Posterior cingulate gyrus (tissue), 11 donors: Measurements from ENCODE around the gene SARDH.
A peak's percentile ranks its signal among the peaks of the same experiment; 100 is the strongest.

Experiments
- DNase-seq, 10 donors: peaks; one replicate each; pipeline versions ENCODE4 v3.0.0 to v3.0.0-alpha.2; 2020 to 2021; ENCODE audit warnings: mixed read lengths in 3 of 10
- intact Hi-C: fragments of 100-400 bp; cut with DNase I; formaldehyde crosslinking; loops from one replicate; pipeline ENCODE4 v1.15.1; 2023

SARDH gene

DNA sequence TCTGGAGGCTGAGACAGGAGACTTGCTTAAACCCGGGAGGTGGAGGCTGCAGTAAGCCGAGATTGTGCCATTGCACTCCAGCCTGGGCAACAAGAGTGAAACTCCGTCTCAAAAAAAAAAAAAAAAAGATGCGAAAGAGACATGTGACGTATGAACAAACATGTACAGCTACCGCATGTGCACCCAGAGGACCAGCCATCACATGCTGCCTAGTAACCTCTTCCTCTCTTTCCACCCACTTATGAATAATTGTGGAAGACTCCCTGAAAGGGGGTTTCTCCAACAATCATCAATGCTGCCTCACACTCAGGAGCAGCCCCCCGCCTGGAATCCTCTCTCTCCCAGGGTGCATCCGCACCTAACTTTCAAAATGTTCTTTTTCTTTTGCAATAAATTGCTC is 2.2 kb downstream of the SARDH start:
- DNase-seq: peak in 2 of 10 donors; percentile 20 to 29
- intact Hi-C loops: no loop called here

DNA sequence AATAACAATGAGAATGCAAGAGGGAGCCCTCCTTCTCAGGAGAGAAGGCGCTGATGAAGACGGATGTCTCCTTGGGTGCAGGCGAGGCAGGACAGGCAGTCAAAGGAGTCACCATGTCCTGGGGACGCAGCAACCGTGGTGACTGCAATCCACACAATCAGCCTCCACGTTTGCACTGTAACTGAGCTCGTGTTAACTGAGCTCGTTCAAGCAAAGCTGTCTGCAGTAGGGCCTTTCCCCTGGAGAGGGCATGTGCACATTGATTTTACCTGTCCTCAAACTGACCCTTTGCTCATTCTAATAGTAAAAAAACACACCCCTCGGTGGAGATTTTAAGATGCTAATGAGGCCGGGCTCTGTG is 2.8 kb downstream of the SARDH start:
- peak in 2 of 10 donors; percentile 4 to 40 for DNase-seq

DNA sequence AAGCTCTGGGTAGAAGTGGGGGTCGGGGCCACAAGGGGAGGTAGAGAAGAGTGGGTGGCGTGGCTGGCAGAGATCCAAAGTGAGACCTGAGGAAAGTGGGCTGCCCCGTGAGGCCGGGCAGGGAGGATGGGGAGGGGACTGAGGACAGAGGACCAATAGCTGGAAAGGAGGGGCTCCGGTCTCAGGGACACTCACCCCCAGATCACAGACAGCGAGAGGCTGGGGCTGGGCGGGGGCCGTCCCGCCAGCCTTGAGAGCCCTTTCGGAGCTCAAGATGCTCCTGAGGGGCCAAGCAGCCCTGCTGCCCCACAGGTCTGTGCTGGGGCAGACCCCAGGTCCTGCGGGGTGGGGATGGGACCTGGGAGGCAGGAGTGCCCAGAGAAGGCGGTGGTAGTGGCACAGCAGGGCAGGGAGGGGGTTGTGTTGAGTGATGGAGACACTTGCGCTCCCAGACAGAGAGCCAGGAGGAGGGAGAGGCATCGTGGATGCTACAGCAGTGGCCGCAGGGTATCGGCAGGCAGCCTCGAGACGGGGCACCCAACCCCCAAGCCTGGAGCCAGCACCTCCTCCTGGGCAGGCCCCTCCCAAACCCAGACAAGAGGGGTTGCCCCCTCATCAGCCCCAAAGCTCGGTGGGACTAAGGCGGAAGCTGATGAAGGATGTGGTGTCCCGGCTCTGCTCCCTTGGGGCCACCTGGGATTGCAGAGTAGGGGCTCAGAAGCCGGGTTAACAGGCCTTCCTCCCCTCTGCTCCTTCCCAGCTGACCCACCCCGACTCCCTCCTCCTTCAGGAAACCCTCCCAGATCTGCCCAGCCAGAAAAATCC is 3.4 kb downstream of the SARDH start:
- intact Hi-C loops: no loop called here
- peak in 2 of 10 donors; percentile 24 to 65 for DNase-seq

More for the DNA sequence above, 2.8 kb downstream of the SARDH start:
- intact Hi-C loops: no loop called here

DNA sequence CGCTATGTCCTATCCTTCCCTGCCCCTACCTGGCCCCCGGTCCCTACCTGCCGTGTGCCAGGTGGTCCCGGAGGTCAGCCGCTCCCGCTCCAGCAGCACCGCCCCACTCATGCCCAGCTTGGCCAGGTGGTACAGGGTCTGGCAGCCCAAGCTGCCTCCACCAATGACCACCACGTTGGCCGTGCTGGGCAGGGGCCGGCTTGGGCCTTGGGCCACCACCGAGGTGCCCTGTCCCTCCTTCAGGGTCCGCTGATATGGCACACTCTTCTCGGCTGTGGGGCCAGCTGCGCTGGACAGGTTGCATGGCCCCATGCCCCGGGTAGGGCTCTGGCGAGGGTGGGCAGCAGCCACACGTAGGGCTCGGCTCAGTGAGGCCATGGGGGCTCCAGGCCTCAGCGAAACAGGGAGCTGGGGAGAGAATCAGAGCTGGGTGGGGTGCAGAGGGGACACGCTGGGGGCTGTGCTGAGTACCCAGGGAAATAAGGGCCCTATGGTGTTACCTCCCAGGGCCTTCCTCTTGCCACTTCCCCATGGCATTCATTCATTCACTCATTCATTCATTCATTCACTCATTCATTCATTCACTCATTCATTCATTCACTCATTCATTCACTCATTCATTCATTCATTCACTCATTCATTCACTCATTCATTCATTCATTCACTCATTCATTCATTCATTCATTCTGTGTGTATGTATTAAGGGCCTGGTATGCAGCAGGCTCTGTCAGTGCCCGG is 4.2 kb downstream of the SARDH start:
- DNase-seq: peak in 3 of 10 donors; percentile 63 to 77 (median 76)
- intact Hi-C loops: no loop called here

DNA sequence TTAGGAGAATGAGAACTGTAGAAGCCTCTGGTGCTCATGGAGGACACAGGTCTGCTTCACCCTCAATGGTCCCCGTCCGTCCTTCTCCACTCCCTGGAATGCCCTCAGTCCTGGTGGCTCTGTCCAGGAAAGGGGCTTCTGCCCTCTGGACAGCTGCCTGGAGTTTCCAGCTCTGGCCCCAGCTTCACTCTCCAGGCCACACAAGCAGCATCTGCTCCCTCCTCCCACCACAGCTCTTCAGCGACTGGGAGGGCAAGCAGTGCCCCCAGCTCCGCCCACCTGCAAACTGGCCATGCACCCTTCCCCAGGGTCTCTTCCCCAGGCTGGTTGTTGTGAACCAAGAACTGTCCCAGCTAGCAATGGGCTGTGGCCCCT is 4.7 kb downstream of the SARDH start:
- intact Hi-C loops: no loop called here
- peak in 1 of 10 donors; percentile 40 for DNase-seq

DNA sequence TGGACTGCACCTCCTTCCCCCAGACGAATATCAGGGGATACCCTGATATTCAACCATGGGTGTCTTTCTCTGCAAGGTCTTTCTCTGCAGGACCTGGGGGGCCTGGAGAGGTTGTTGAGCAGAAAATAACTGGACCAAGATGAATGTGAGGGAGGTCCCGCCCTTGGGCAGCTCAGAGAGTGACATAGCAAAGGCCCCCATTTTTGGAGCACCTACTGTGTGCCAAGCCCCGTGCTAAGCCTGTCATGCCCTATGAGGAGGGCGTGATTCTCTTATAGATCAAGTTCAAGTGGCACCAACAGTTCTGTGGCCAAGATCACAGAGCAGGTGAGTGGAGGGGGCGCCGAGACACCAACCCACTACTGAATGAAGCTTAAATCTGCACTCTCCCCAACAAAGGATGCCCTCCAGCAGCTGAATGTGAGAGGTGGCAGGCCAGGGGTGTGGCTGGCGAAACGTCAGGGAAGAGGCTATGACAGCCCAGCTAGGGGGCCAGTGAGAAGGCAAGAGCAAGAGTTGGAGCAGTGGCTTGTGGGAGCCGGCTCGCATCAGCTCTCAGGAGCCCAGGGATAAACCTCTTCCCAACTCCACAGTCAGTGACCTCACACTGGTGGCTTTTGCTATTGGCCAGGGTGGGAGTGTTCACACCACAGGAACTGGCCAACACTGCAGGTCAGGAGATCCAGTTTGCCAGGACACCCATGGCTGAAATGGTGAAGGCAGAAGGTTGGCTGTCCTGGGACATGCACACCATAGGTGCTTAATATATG is 5.3 kb downstream of the SARDH start:
- intact Hi-C loops: no loop called here
- peak in 3 of 10 donors; percentile 4 to 57 (median 45) for DNase-seq

DNA sequence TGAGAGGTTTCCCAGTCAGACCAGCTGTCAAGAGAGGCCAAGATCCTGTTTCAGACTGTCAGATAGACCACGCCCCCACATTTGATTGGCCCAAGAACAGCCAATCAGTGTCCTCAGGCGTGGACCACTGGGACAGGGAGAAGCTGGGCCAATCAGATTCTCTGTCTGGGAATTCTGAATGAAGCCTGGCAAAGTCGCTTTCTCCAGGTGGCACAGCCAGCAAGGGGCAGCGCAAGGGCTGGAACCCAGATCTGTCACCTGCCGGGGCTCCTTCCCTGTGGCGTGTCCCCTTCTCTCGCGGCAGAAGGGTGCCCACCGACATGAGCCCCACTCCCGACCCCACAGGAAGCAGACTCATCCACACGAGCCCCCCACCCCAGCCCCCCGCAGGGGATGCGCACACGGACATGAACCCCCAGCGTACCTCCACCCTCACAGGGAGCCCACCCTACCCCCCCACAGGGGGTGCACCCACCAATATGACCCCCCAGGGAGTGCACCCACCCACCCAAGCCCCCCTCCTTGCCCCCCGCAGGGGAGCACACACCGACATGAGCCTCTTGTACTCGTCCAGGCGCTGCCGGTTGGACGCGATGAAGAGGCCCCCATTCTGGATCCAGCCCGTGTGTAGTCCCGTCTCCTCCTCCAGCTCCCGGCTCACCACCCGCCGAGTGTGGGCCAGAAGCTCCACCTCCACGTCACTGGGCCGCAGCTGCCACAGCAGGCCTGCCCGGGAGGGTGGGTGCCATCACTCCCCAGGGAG is 6.1 kb downstream of the SARDH start:
- intact Hi-C loops: no loop called here
- DNase-seq: peak in 8 of 10 donors; percentile 13 to 85 (median 38)

DNA sequence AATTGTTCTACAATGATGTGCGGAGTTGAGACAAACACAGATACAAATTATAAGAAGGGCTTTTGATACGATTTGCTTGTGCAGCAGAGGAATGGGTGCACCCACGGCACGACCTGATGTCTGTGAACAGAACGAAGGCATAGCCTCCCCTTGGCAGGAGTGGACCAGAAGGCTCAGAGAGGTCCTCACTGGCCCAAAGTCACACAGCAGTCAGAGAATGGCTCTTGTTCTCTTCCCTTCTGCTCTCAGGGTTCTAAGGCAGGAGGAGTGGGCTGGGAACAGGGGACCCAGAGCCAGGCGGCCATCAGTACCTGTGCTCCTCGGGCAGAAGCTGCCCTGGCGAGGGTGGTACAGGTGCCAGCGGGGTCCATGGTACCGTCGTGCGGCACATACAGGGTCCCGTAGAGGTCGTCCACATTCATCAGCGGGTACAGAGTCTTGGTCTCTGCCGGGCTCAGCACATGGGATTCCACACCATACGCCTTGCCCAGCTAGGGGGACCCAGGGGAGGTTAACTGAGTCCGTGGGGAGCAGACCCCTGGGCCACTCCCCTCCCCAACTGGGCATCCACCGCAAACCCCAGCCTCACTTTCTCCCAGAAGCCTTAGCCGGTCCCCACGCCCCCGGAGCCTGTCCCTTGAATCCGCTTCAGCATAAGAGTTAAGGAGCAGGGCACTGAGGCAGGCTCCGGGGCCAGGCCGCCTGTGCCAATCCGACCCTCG is 7.0 kb downstream of the SARDH start:
- intact Hi-C loops: no loop called here

DNA sequence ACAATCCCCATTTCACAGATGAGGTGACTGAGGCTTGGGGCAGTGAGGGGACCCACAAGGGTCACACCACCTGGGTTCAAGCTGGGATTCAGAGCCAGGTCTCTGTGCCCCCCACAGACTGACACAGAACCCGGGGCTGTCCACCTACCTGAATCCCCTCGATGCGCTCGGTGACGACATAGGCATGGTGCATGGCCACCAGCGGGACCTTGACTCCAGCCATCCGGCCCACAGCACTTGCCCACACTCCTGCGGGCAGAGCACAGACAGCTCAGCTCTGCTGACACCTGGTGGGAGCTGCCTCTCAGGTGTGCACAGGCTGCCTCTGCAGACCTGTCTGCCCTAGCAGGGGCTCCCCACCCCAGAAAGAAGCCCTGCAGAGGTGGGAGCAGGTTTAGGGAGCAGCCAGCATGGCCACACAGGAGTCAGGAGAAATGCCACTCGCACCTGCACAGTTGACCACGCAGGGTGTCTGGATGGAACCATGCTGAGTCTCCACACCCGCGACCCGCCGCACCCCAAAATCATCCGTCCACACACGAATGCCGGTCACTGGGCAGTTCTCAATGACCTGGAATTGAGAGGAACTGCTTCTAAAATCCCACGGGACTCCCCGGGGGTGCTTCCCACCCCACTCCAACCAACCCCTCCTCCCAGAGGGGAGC is 8.4 kb downstream of the SARDH start:
- intact Hi-C loops: no loop called here
- peak in 3 of 10 donors; percentile 37 to 75 (median 70) for DNase-seq

More for the DNA sequence above, 7.0 kb downstream of the SARDH start:
- peak in 2 of 10 donors; percentile 77 for DNase-seq

DNA sequence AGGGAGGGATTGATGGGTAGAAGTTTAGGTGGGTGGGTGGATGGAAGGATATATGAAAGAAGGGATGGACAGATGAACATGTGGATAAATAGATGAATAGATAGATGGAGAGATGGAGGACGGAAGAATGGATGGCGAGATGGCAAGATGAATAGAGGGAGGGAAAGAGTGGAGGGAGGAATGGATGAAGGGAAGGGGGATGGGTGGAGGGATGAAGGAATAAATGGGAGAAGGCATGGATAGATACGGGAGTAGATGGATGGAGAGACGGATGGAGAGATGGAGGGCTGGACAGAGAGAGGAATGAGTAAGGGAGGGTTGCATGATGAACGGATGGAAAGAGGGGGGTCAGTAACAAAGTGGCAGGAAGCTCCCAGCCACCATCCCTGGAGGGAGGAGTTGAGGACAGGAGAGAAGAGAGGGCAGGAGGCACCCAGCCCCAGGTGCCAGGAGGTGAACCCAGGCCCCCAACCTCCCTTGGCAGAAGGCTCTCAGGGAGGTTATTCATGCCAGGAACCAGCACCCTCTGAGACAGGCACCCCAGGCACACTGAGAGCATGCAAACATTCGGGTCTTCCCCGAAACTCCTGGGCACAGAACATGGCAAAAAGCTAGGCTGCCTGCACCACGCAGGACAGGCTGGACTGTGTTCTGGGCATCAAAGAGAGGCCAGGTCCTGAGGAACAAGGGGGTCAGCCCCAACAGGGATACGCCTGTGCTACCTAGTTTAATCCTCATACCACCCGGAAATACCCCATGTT is 9.1 kb downstream of the SARDH start:
- peak in 3 of 10 donors; percentile 10 to 66 (median 36) for DNase-seq
- intact Hi-C loops: no loop called here

DNA sequence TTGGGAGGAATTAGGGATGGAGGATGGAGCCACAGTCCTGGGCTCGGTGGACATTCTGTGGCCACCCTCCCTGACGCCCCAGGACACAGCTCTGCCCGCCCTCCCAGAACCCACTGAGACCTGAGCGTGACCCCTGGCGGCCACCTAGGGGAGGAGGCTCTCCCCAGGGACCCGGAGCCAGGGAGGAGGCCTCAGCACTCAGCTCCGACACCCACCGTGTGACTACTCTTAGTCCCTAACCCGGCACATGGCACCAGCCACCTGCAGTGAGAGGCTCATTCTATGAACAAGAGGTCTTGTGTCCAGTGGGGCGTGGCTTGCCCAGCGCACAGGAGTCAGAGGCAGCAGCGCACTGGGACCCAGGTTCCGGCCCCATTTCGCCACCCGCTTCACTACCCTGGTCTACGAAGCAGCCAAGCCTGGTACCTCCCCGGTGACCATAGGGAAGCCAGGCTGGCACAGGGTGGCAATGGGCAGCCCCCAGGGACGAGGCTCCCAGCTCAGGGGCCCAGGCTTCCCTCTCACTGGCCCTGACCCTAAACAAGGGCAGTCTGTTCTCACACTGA is 10.2 kb downstream of the SARDH start:
- intact Hi-C loops: no loop called here
- peak in 5 of 10 donors; percentile 0 to 68 (median 55) for DNase-seq

DNA sequence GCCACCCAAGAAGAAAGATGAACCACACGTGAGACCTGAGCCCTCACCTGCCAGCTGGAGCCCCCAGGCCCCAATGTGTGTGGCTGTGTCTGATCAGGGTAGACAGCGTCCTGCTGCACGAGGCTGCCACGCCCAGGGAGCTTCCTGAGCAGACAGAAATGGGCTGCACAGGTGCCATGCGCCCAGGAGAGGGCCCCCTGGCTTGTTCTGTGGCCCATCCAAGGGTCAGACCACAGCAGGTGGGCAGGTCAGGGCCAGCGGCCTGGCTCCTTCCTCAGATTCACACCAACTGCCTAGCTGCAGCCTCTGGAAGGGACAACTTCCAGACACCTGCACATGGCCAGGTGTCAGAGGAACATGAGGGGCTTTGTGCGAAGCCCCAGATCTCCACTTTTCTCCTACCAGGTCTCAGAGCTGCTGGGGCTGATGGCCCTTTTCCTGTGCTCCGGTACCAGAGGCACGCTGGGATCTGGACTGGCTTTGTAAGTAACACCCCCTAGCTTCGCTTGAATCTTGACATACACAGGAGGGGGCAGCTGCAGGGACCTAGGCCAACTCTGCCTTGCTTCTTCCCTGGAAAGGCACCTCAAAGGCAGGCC is 10.8 kb downstream of the SARDH start:
- intact Hi-C loops: no loop called here
- DNase-seq: peak in 5 of 10 donors; percentile 3 to 74 (median 37)

DNA sequence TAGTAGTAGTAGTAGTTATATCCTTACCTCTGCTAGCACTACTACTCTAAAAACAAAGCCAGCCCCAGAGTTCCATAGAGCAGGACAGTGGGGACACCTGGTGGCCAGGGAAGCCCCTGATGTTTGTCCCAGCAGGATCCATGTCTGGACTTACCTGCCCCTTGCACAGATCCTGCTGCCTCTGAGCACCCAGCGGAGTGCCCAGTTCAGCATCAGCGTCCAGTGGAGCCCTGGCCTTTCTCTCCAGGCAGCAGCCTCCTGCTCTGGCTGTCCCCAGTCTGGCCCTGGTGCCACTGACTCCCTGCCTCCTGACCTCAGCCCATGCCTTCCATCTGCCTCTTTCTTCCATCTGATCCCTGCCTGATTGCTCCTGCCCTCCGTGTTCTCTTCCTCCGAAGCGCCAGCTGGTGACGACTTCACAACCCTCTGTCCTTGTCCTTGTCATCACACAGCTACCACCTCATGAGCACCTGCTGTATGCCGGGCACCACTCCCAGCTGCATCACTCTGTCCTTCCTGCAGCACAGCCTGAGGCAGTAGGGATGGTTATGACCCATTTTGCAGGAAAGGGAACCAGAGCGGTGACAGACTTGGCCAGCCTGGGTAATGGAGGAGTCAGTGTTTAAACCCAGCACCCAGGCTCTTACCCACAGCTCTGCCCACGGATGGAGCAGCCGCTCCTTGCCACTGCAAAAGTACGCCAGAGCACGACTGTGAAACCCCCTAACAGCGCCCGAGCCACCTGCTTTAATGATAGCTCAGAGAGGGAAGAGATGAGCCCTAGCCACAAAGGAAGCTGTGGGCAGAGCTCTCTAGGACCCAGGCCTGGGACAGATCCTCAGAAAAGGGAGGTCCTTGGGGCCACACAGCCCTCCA is 11.5 kb downstream of the SARDH start:
- intact Hi-C loops: no loop called here
- DNase-seq: peak; percentile 18 to 94 (median 64)

DNA sequence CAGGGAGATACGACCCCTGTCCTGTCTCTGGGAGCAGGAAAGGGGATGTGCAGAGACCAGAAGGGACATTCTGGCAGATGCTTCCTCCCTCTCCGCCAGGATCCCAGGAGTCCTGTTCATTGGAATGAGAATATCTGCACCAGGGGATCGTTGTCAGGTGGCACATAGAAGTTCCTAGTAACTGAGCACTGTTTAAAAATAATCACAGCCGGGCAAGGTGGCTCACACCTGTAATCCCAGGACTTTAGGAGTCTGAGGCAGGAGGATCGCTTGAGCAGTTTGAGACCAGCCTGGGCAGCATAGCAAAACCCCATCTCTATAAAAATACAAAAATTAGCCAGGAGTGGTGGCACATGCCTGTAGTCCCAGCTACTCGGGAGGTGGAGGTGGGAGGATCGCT is 12.3 kb downstream of the SARDH start:
- intact Hi-C loops: no loop called here
- peak in 3 of 10 donors; percentile 3 to 5 (median 3) for DNase-seq

DNA sequence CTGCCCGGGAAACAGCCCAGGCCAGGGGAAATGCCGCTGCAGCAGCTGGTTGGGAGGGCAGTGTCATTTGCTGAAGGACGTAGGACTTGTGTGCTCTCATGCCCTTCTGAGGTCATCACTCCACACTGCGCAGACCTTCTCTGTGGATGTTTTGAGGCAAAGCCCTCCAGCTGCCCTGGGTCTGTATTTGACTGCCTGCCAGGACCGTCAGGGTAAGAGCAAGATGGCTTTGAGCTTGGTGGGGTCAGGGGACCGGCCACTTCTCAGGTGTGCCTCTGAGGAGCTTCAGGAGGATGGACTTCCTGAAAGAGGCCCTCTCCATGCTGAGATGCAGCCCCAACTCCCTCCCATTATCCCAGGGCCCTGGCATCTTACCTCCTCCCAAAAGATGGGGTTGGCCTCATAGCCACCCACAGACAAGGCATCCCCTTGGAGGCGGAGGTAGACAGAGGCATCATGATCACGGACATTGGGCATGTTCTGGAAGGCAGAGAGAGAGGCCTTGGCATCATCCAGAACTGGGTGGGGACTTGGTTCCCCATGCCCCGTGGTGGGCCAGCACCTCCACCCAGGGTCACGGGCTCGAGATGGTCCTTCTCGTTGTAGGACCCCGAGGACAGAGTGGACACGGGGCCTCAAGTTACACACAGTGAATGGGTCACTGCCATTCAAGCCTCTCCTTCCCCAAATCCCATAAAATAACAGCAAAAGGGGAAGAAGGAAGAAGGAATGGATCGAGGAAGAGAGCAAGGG is 19.4 kb downstream of the SARDH start:
- intact Hi-C loops: loop anchor here (10.0 kb wide), 1 partner anchor 184 kb away; the partner anchor contains the start of gene ADAMTSL2
- peak in 5 of 10 donors; percentile 3 to 69 (median 50) for DNase-seq
